Measurements from ENCODE around the gene RHOBTB3. TPM values are rescaled to one million over a fixed set of nuclear protein-coding genes. Genes with fewer than 3 reads are reported as not detected.

Gene RHOBTB3
- total and polyA plus RNA-seq, 12 donors = 15.0 to 124 (median 90.4) TPM

GRCh38 chr5:95728494-95729114 is 2.5 kb upstream of the RHOBTB3 start:
- 71 to 73% methylated on average over 3 of the region's 3 CpGs for WGBS, 2 donors
- TF ChIP-seq CTCF (IDR thresholded peaks at IDR 0.05) = no peak
- Histone ChIP-seq H3K9me3 (no peaks in the 10 kb centered on the region), H3K4me3 (no peak overlapping the region), H3K36me3 (no peaks in the 10 kb centered on the region), H3K27me3 (peaks cover 0 to 9% (median 0%) of the 10 kb centered on the region in 7 donors), H3K27ac (peak overlapping the region in 6 of 10 donors; percentile 5 to 95 (median 30)), H3K4me1 (peaks cover 0 to 62% (median 46%) of the 10 kb centered on the region in 9 donors)
- intact Hi-C loops (cut with DNase I) = loop anchor here in 1 of 10 donors (10.0 kb wide), 1 partner anchor 64 kb away; no protein-coding TSS in a partner anchor
- ATAC-seq (no peak), DNase-seq (no peak)

DNA sequence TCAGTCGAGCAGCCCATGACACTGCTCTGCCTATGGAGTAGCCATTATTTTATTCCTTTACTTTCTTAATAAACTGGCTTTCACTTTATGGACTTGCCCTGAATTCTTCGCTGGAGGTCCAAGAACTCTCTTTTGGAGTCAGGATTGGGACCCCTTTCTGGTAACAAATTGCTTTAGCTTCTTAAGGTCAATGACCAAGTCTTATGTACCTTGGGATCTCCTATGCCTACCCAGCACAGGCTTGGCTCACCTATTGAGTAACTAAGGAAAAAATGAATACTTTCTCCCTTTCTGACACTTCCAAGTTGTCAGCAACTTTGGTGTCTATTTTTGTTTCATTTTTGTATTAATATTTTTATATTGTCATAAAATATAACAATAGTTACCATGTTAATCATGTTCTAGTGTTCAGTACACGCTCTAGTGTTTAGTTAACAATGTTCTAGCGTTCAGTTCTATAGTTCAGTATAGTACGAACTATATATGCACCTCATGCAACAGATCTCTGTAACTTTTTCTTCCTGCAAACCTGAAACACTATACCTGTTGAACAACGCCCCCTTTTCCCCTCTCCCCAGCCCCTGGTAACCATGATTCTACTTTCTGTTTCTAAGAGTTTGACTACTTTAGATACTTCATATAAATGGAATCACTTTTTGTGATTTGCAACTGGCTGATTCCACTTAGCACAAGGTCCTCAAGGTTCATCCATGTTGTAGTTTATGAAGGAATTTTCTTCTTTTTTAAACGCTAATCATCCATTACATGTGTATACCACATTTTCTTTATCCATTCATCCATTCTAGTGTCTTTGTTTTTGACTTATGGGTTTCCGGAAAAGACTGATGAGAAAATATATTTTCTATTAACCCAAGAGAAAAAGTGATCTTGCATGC is 1.8 kb upstream of the RHOBTB3 start:
- H3K36me3 ChIP-seq = no peaks in the 10 kb centered on the region
- peaks cover 0 to 9% (median 0%) of the 10 kb centered on the region in 7 donors for H3K27me3 ChIP-seq
- WGBS, 2 donors = 93 to 95% methylated on average over 8 of the region's 8 CpGs
- no peak for TF ChIP-seq CTCF (IDR thresholded peaks at IDR 0.05)
- no peaks in the 10 kb centered on the region for H3K9me3 ChIP-seq
- peak overlapping the region in 1 of 10 donors; percentile 80 for H3K4me3 ChIP-seq
- ATAC-seq (no peak), DNase-seq (no peak)
- intact Hi-C loops (cut with DNase I) = loop anchor here (2.0 to 10.0 kb wide), 7 partner anchors 43 to 118 kb away; partner anchors contain the start of gene RFESD (in 3 of the 10)
- H3K4me1 ChIP-seq = peaks cover 0 to 63% (median 45%) of the 10 kb centered on the region in 9 donors
- H3K27ac ChIP-seq = peak overlapping the region in 8 of 10 donors; percentile 2 to 97 (median 93)

DNA sequence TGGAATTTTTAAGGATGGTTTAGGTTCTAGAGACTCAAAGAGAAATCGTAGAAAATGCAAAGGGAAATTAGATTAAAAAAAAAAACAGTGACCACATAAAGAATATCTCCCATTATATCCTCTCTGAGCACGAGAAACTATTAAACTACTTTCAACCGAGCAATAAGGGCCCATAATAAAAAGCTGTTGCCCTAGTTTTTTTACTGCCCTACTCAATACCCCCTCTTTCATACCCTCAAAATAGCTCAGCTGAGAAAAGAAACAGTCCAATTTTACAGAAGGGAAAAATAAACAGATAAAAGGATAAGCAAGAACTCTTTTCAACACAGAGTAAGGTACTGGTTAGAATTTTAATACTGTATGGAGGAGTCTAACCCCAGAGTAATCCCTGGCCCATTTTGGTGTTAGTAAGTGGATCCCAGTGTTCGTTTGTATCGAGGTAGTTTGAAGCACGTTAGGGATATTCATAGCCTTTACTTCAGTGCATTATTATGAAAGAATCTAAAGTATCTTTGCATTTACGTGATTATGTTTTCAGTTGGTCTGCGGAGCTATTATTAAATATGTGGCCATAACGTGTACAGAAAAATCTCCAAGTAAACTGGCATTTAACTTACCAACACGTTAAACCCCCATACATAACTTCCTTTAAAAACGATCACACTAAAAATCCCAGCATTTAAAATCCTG is 980 bp upstream of the RHOBTB3 start:
- H3K9me3 ChIP-seq = no peaks in the 10 kb centered on the region
- peaks cover 0 to 9% (median 0%) of the 10 kb centered on the region in 7 donors for H3K27me3 ChIP-seq
- WGBS, 2 donors = 28 to 32% methylated on average over 11 of the region's 11 CpGs
- DNase-seq (no peak), ATAC-seq (no peak)
- intact Hi-C loops (cut with DNase I) = loop anchor here in 9 of 10 donors (2.0 to 10.0 kb wide), 7 partner anchors 42 to 117 kb away; partner anchors contain the start of gene RFESD (in 3 of the 9)
- peak overlapping the region; percentile 56 to 84 (median 78) for H3K4me3 ChIP-seq
- H3K27ac ChIP-seq = peak overlapping the region; percentile 79 to 98 (median 93)
- TF ChIP-seq CTCF (IDR thresholded peaks at IDR 0.05) = no peak
- no peaks in the 10 kb centered on the region for H3K36me3 ChIP-seq
- H3K4me1 ChIP-seq = peaks cover 0 to 69% (median 47%) of the 10 kb centered on the region in 9 donors
